Adrenal gland (tissue), 5 donors: ENCODE data around the gene PRKCH.

Experiments used
- CTCF ChIP-seq, 6 experiments: fragments of 450-650 bp in 4 of 6; fragments of 200-600 bp in 2 of 6; sonication (generic) in 1 of 6; IDR thresholded peaks; 1 replicate in 5 of 6; 2 replicates in 1 of 6; pipeline versions ENCODE4 v1.5.1 to v1.8.0; 2016 to 2021; ENCODE audit warnings: antibody characterized with exemption in 6 of 6, mild to moderate bottlenecking in 2 of 6, moderate library complexity in 1 of 6
- POLR2A ChIP-seq, 2 donors: fragments of 450-650 bp; IDR thresholded peaks; one replicate each; pipeline ENCODE4 v1.6.1; 2017; ENCODE audit warnings: antibody characterized with exemption in 2 of 2, mild to moderate bottlenecking in 2 of 2, moderate library complexity in 1 of 2
- donor health status: DM: no; HTN: no; CAD: no.

GRCh38 chr14:61565836-61566536 is 244.6 kb downstream of the PRKCH start:
- no peak for TF ChIP-seq CTCF (IDR thresholded peaks at IDR 0.05)
- no peak for TF ChIP-seq POLR2A (IDR thresholded peaks at IDR 0.05)
